Mesendoderm (in vitro differentiated cells): Measurements from ENCODE around the gene NKD1.

Source experiments
- DNase-seq: peaks from one replicate; pipeline ENCODE4 v3.0.0; 2013
- H2AK5ac ChIP-seq: 2 replicates; pipeline ENCODE4 v1.6.1; 2013; ENCODE audit warnings: low read length, inconsistent platforms
- H2BK120ac ChIP-seq: 2 replicates; pipeline ENCODE4 v1.6.1; 2013; ENCODE audit warnings: low read depth, mild to moderate bottlenecking, low read length, moderate library complexity, mixed read lengths
- H2BK15ac ChIP-seq: replicated peaks from 2 replicates; pipeline ENCODE4 v1.6.1; 2013; ENCODE audit warnings: low read depth, mild to moderate bottlenecking, moderate library complexity
- H2BK5ac ChIP-seq: 2 replicates; pipeline ENCODE4 v1.6.1; 2013; ENCODE audit warnings: low read length, inconsistent platforms
- H3K18ac ChIP-seq: 2 replicates; pipeline ENCODE4 v1.6.1; 2013; ENCODE audit warnings: mild to moderate bottlenecking, low read length, mixed read lengths
- H3K23ac ChIP-seq: one replicate; pipeline ENCODE4 v1.6.1; 2013; ENCODE audit warnings: low read length
- H3K27ac ChIP-seq: 2 replicates; pipeline ENCODE4 v1.5.1; 2013; ENCODE audit warnings: low read depth, mild to moderate bottlenecking, inconsistent platforms, low read length, moderate library complexity
- H3K27me3 ChIP-seq: 2 replicates; pipeline ENCODE4 v1.6.1; 2013; ENCODE audit warnings: low read length, control low read depth, mild to moderate bottlenecking, inconsistent platforms; ENCODE audit not compliant: insufficient read depth, poor library complexity
- H3K36me3 ChIP-seq: 2 replicates; pipeline ENCODE4 v1.6.1; 2013; ENCODE audit warnings: low read length, inconsistent platforms; ENCODE audit not compliant: control insufficient read depth, insufficient read depth
- H3K4ac ChIP-seq: one replicate; pipeline ENCODE4 v1.6.1; 2013; ENCODE audit warnings: low read depth, mild to moderate bottlenecking, low read length, moderate library complexity
- H3K4me1 ChIP-seq: 2 replicates; pipeline ENCODE4 v1.6.1; 2013; ENCODE audit warnings: low read depth, low read length, inconsistent platforms; ENCODE audit not compliant: control insufficient read depth
- H3K4me2 ChIP-seq: 2 replicates; pipeline ENCODE4 v1.6.1; 2013; ENCODE audit warnings: low read length
- H3K4me3 ChIP-seq: 2 replicates; pipeline ENCODE4 v1.5.1; 2013; ENCODE audit warnings: mild to moderate bottlenecking, low read length
- H3K56ac ChIP-seq: one replicate; pipeline ENCODE4 v1.6.1; 2013; ENCODE audit warnings: low read length
- H3K79me1 ChIP-seq: 2 replicates; pipeline ENCODE4 v1.6.1; 2013; ENCODE audit warnings: low read length, inconsistent platforms
- H3K79me2 ChIP-seq: 2 replicates; pipeline ENCODE4 v1.6.1; 2013; ENCODE audit warnings: mild to moderate bottlenecking, low read length; ENCODE audit not compliant: control insufficient read depth, insufficient read depth
- H3K9ac ChIP-seq: 2 replicates; pipeline ENCODE4 v1.6.1; 2013; ENCODE audit warnings: low read length, inconsistent platforms
- H4K5ac ChIP-seq: one replicate; pipeline ENCODE4 v1.6.1; 2013; ENCODE audit warnings: low read length
- H4K8ac ChIP-seq: one replicate; pipeline ENCODE4 v1.6.1; 2013; ENCODE audit warnings: low read depth, mild to moderate bottlenecking, control low read depth, low read length, moderate library complexity
- WGBS: extraction: QIAGEN DNeasy Blood & Tissue Kit; methylation state at CpG from one replicate; pipeline ENCODE4 v1.1.7; 2013; ENCODE audit warnings: low lambda C conversion rate, missing lambda C conversion rate; ENCODE audit not compliant: insufficient coverage; ENCODE audit errors: extremely low coverage; 5-methylcytosine and 5-hydroxymethylcytosine counted together

Gene NKD1

GRCh38 chr16:50528820-50529219, 19.4 kb upstream of the NKD1 start:
- H4K5ac ChIP-seq: no peak overlapping the region
- no peak overlapping the region for H3K4me3 ChIP-seq
- H3K4me2 ChIP-seq: no peak overlapping the region
- no peak overlapping the region for H4K8ac ChIP-seq
- WGBS: no CpG with 5 or more reads among the region's 1 CpG
- H3K4ac ChIP-seq: no peak overlapping the region
- H3K27ac ChIP-seq: no peak overlapping the region
- H3K79me2 ChIP-seq: no peaks in the 10 kb centered on the region
- no peak overlapping the region for H2BK5ac ChIP-seq
- no peaks in the 10 kb centered on the region for H3K4me1 ChIP-seq
- H3K56ac ChIP-seq: no peak overlapping the region
- no peak overlapping the region for H3K9ac ChIP-seq
- no peak overlapping the region for H2BK120ac ChIP-seq
- no peak overlapping the region for H2BK15ac ChIP-seq
- H3K36me3 ChIP-seq: no peaks in the 10 kb centered on the region
- H2AK5ac ChIP-seq: no peak overlapping the region
- no peak for DNase-seq
- H3K79me1 ChIP-seq: no peaks in the 10 kb centered on the region
- no peaks in the 10 kb centered on the region for H3K27me3 ChIP-seq
- no peak overlapping the region for H3K18ac ChIP-seq
- H3K23ac ChIP-seq: no peak overlapping the region

GRCh38 chr16:50529334-50529733, 18.9 kb upstream of the NKD1 start:
- no peak overlapping the region for H3K4ac ChIP-seq
- H3K4me1 ChIP-seq: no peaks in the 10 kb centered on the region
- no peak overlapping the region for H3K18ac ChIP-seq
- no peak overlapping the region for H3K27ac ChIP-seq
- H3K23ac ChIP-seq: no peak overlapping the region
- H3K4me2 ChIP-seq: no peak overlapping the region
- H3K79me1 ChIP-seq: no peaks in the 10 kb centered on the region
- no peaks in the 10 kb centered on the region for H3K79me2 ChIP-seq
- no peak overlapping the region for H2BK5ac ChIP-seq
- H3K4me3 ChIP-seq: no peak overlapping the region
- no peak overlapping the region for H2AK5ac ChIP-seq
- no peak overlapping the region for H2BK120ac ChIP-seq
- no peak overlapping the region for H3K9ac ChIP-seq
- H3K56ac ChIP-seq: no peak overlapping the region
- H2BK15ac ChIP-seq: no peak overlapping the region
- DNase-seq: no peak
- H3K27me3 ChIP-seq: no peaks in the 10 kb centered on the region
- no peak overlapping the region for H4K8ac ChIP-seq
- H3K36me3 ChIP-seq: no peaks in the 10 kb centered on the region
- H4K5ac ChIP-seq: no peak overlapping the region

- WGBS: no CpG with 5 or more reads among the region's 13 CpGs
Measured at GRCh38 chr16:50530277-50531236, 17.6 kb upstream of the NKD1 start.

GRCh38 chr16:50531359-50531758, 16.8 kb upstream of the NKD1 start:
- Histone ChIP-seq H3K79me1 (no peaks in the 10 kb centered on the region), H3K36me3 (no peaks in the 10 kb centered on the region), H3K27ac (no peak overlapping the region), H3K56ac (no peak overlapping the region), H3K23ac (no peak overlapping the region), H4K5ac (no peak overlapping the region), H3K4me1 (no peaks in the 10 kb centered on the region), H4K8ac (no peak overlapping the region), H3K4ac (no peak overlapping the region), H2BK5ac (no peak overlapping the region), H2BK120ac (no peak overlapping the region), H3K79me2 (no peaks in the 10 kb centered on the region), H2AK5ac (no peak overlapping the region), H3K27me3 (no peaks in the 10 kb centered on the region), H3K4me2 (no peak overlapping the region), H3K9ac (no peak overlapping the region), H3K4me3 (no peak overlapping the region), H3K18ac (no peak overlapping the region), H2BK15ac (no peak overlapping the region)
- WGBS: no CpG with 5 or more reads among the region's 2 CpGs
- no peak for DNase-seq

More at GRCh38 chr16:50530277-50531236, 17.6 kb upstream of the NKD1 start:
- no peaks in the 10 kb centered on the region for H3K4me1 ChIP-seq
- no peak overlapping the region for H2AK5ac ChIP-seq
- no peak overlapping the region for H2BK15ac ChIP-seq
- no peak overlapping the region for H3K27ac ChIP-seq
- no peak overlapping the region for H3K4ac ChIP-seq
- no peak overlapping the region for H3K4me2 ChIP-seq
- H4K8ac ChIP-seq: no peak overlapping the region
- no peak overlapping the region for H4K5ac ChIP-seq
- no peaks in the 10 kb centered on the region for H3K36me3 ChIP-seq
- H2BK5ac ChIP-seq: no peak overlapping the region
- no peak overlapping the region for H3K9ac ChIP-seq
- no peaks in the 10 kb centered on the region for H3K79me2 ChIP-seq
- no peak overlapping the region for H3K23ac ChIP-seq
- no peaks in the 10 kb centered on the region for H3K27me3 ChIP-seq
- H3K79me1 ChIP-seq: no peaks in the 10 kb centered on the region
- no peak overlapping the region for H3K18ac ChIP-seq
- H3K4me3 ChIP-seq: no peak overlapping the region
- DNase-seq: no peak
- H2BK120ac ChIP-seq: no peak overlapping the region
- no peak overlapping the region for H3K56ac ChIP-seq

GRCh38 chr16:50531901-50532300, 16.3 kb upstream of the NKD1 start:
- Histone ChIP-seq H3K27ac (no peak overlapping the region), H3K27me3 (no peaks in the 10 kb centered on the region), H3K4me3 (no peak overlapping the region), H4K5ac (no peak overlapping the region), H3K23ac (no peak overlapping the region), H3K4ac (no peak overlapping the region), H3K4me1 (no peaks in the 10 kb centered on the region), H3K79me1 (no peaks in the 10 kb centered on the region), H3K4me2 (no peak overlapping the region), H3K56ac (no peak overlapping the region), H3K36me3 (no peaks in the 10 kb centered on the region), H3K18ac (no peak overlapping the region), H4K8ac (no peak overlapping the region), H2BK5ac (no peak overlapping the region), H3K79me2 (no peaks in the 10 kb centered on the region), H2AK5ac (no peak overlapping the region), H2BK15ac (no peak overlapping the region), H2BK120ac (no peak overlapping the region), H3K9ac (no peak overlapping the region)
- WGBS: no CpG with 5 or more reads among the region's 3 CpGs
- no peak for DNase-seq

- Histone ChIP-seq H3K4me2 (no peak overlapping the region), H3K9ac (no peak overlapping the region), H2BK120ac (no peak overlapping the region), H3K36me3 (no peaks in the 10 kb centered on the region), H2AK5ac (no peak overlapping the region), H3K4me3 (no peak overlapping the region), H3K79me2 (no peaks in the 10 kb centered on the region), H3K23ac (no peak overlapping the region), H3K4ac (no peak overlapping the region), H3K27ac (no peak overlapping the region), H3K4me1 (no peaks in the 10 kb centered on the region), H3K79me1 (no peaks in the 10 kb centered on the region), H4K8ac (no peak overlapping the region), H3K18ac (no peak overlapping the region), H3K27me3 (no peaks in the 10 kb centered on the region), H3K56ac (no peak overlapping the region), H2BK5ac (no peak overlapping the region), H2BK15ac (no peak overlapping the region), H4K5ac (no peak overlapping the region)
- no peak for DNase-seq
- WGBS: no CpG with 5 or more reads among the region's 6 CpGs
Measured at GRCh38 chr16:50532576-50532975, 15.6 kb upstream of the NKD1 start.
